K562 (cell line): ENCODE data around the gene ASB6. TPM values are rescaled to one million over a fixed set of nuclear protein-coding genes. Genes with fewer than 3 reads are reported as not detected.

Experiments
- CBX1 ChIP-seq: sonication (generic); IDR thresholded peaks from 2 replicates; pipeline ENCODE4 v1.6.1; 2016; ENCODE audit warnings: antibody characterized with exemption, low read depth, mild to moderate bottlenecking
- DEAF1 ChIP-seq: fragments of 450-650 bp; formaldehyde crosslinking; IDR thresholded peaks from 2 replicates; pipeline ENCODE4 v1.4.0; 2020; ENCODE audit warnings: mild to moderate bottlenecking, moderate library complexity
- FOXP1 ChIP-seq: sonication (generic); formaldehyde crosslinking; IDR thresholded peaks from 2 replicates; pipeline ENCODE4 v1.8.0; 2022; ENCODE audit warnings: mild to moderate bottlenecking, missing genetic modification reagents
- GTF2B ChIP-seq: IDR thresholded peaks from 2 replicates; pipeline ENCODE4 v1.6.1; 2011; ENCODE audit not compliant: insufficient read length; ENCODE audit errors: extremely low read depth
- HCFC1 ChIP-seq: IDR thresholded peaks from 2 replicates; pipeline ENCODE4 v1.6.1; 2012; ENCODE audit warnings: low read depth, low read length, improper control_type of control experiment
- KDM5B ChIP-seq: fragments of 200-600 bp; sonication (generic); IDR thresholded peaks from 2 replicates; pipeline ENCODE4 v1.6.1; 2012; ENCODE audit warnings: low read depth, mild to moderate bottlenecking, moderate library complexity, low read length, control low read depth, inconsistent platforms; ENCODE audit not compliant: insufficient replicate concordance
- MITF ChIP-seq: IDR thresholded peaks from 2 replicates; pipeline ENCODE4 v1.6.1; 2014; ENCODE audit warnings: antibody characterized with exemption
- NRF1 ChIP-seq, 2 experiments: fragments of 450-650 bp; IDR thresholded peaks in 1 of 2; conservative IDR thresholded peaks in 1 of 2; 2 replicates each; pipeline ENCODE4 v1.6.1; 2014; ENCODE audit warnings: mild to moderate bottlenecking in 2 of 2
- PHB ChIP-seq: fragments of 250-450 bp; sonication (Bioruptor Pico); IDR thresholded peaks from 2 replicates; pipeline ENCODE4 v1.5.0; 2021
- SFPQ ChIP-seq: fragments of 200-400 bp; formaldehyde crosslinking; IDR thresholded peaks from 2 replicates; pipeline ENCODE4 v1.6.1; 2017; ENCODE audit warnings: mild to moderate bottlenecking, low read depth, low read length, moderate library complexity
- SMC3 ChIP-seq: conservative IDR thresholded peaks from 2 replicates; pipeline ENCODE4 v1.6.1; 2011; ENCODE audit warnings: low read depth, low read length, improper control_type of control experiment; ENCODE audit not compliant: insufficient read depth
- SRSF3 ChIP-seq: fragments of 200-400 bp; formaldehyde crosslinking; IDR thresholded peaks from 2 replicates; pipeline ENCODE4 v1.6.1; 2016; ENCODE audit warnings: mild to moderate bottlenecking, low read length, moderate library complexity; ENCODE audit not compliant: insufficient read depth
- ZBTB11 ChIP-seq, 3 experiments: fragments of 200-800 bp in 1 of 3; fragments of 250-450 bp in 1 of 3; fragments of 450-650 bp in 1 of 3; sonication (Bioruptor Pico) in 1 of 3; sonication (Bioruptor generic) in 1 of 3; formaldehyde crosslinking in 1 of 3; IDR thresholded peaks; 2 replicates each; pipeline versions ENCODE4 v1.6.1 to v1.8.0; 2016 to 2022; ENCODE audit warnings: mild to moderate bottlenecking in 2 of 3, missing genetic modification characterization in 2 of 3, missing compliant biosample characterization in 1 of 3, moderate library complexity in 1 of 3
- ZNF253 ChIP-seq: fragments of 250-450 bp; sonication (Bioruptor Pico); conservative IDR thresholded peaks from 2 replicates; pipeline ENCODE4 v1.6.1; 2021; ENCODE audit warnings: mild to moderate bottlenecking
- polyA plus RNA-seq, 8 experiments: library from polyadenylated mRNA; depleted of rRNA in 4 of 8; stranded (reverse) in 5 of 8; unstranded in 3 of 8; fragments of >200 nt; fragmentation: Nextera tagmentation in 2 of 8; fragmentation: Illumina TruSeq in 1 of 8; extraction: Ambion mirVana in 2 of 8; extraction: Trizol in 1 of 8; gene quantifications; 2 replicates each; pipeline versions ENCODE4 v1.2.1 to v1.2.3, GENCODE V29; 2011 to 2014; ENCODE audit warnings: inconsistent platforms in 1 of 8, missing spikeins in 1 of 8
- total RNA-seq, 7 experiments: library from RNA; depleted of rRNA in 6 of 7; stranded (reverse); fragments of >200 nt in 6 of 7; fragmentation: Illumina TruSeq in 2 of 7; extraction: Trizol in 2 of 7; gene quantifications; 2 replicates each; pipeline versions ENCODE4 v1.2.1 to v1.2.3, GENCODE V29; 2011 to 2021; ENCODE audit warnings: low replicate concordance in 1 of 7

Gene ASB6
- total and polyA plus RNA-seq, 9 of the 15 experiments (the other 6 are each of a cell fraction or from before 2014, with no cell fraction given): 0.92 to 17.8 (median 11.3) TPM

- no peak for TF ChIP-seq ZBTB11 (CRISPR knock-in tag; IDR thresholded peaks at IDR 0.05)
- no peak for TF ChIP-seq GTF2B
- TF ChIP-seq NRF1 (conservative IDR thresholded peaks at IDR 0.05 in 1 of 2, IDR thresholded peaks at IDR 0.05 in 1 of 2): no peak
- no peak for TF ChIP-seq DEAF1 (CRISPR knock-in tag)
- no peak for TF ChIP-seq SRSF3
- peak; percentile 90; the same call in 1 of the 2 replicates for TF ChIP-seq CBX1
- TF ChIP-seq MITF: no peak
- no peak for TF ChIP-seq KDM5B
- no peak for TF ChIP-seq PHB (CRISPR knock-in tag)
- no peak for TF ChIP-seq SFPQ
- TF ChIP-seq ZNF253 (CRISPR knock-in tag): no peak
- no peak for TF ChIP-seq HCFC1
- no peak for TF ChIP-seq SMC3
- no peak for TF ChIP-seq FOXP1 (CRISPR knock-in tag)
Measured at GRCh38 chr9:129602598-129603415, 39.1 kb downstream of the ASB6 start (continued).
